H1 (cell line): ENCODE measurements around the gene MRPL33. TPM values are rescaled to one million over a fixed set of nuclear protein-coding genes. Genes with fewer than 3 reads are reported as not detected.

Source experiments
- CTCF ChIA-PET: fragments of 300-600 bp; sonication (Branson Sonifier 250); formaldehyde crosslinking; loops from one replicate; lab custom pipeline; 2021; ENCODE audit not compliant: partially characterized antibody; lab: Charles Lee
- POLR2A ChIA-PET: fragments of 300-600 bp; sonication (Branson Sonifier 250); formaldehyde crosslinking; loops from one replicate; lab custom pipeline; 2021; ENCODE audit warnings: inconsistent platforms; ENCODE audit not compliant: partially characterized antibody; lab: Charles Lee
- DNase-seq, 2 experiments: peaks; one replicate each; pipeline versions ENCODE4 v3.0.0 to v3.0.0-alpha.2; 2010 to 2022; ENCODE audit warnings: low spot score in 2 of 2, low read depth in 1 of 2, mixed read lengths in 1 of 2
- FAIRE-seq: peaks from 2 replicates; lab custom pipeline; 2011; peaks lifted over from hg19 to GRCh38; lab: Jason Lieb, UNC
- H2AFZ ChIP-seq: 2 replicates; pipeline ENCODE4 v1.8.1; 2012; ENCODE audit warnings: low read length, inconsistent platforms
- H2AK5ac ChIP-seq: 2 replicates; pipeline ENCODE4 v1.6.1; 2013; ENCODE audit warnings: low read depth, low read length
- H2BK120ac ChIP-seq: replicated peaks from 2 replicates; pipeline ENCODE3; 2013; ENCODE audit warnings: low read depth, low read length, inconsistent platforms
- H2BK12ac ChIP-seq: 2 replicates; pipeline ENCODE4 v1.6.1; 2013; ENCODE audit warnings: low read depth, low read length
- H2BK15ac ChIP-seq: 2 replicates; pipeline ENCODE4 v1.6.1; 2013; ENCODE audit warnings: low read length
- H2BK20ac ChIP-seq: 2 replicates; pipeline ENCODE4 v1.6.1; 2013; ENCODE audit warnings: low read length
- H2BK5ac ChIP-seq: 2 replicates; pipeline ENCODE4 v1.6.1; 2013; ENCODE audit warnings: low read depth, low read length
- H3K14ac ChIP-seq: 2 replicates; pipeline ENCODE4 v1.6.1; 2013; ENCODE audit warnings: inconsistent platforms; ENCODE audit not compliant: insufficient read length
- H3K18ac ChIP-seq: 2 replicates; pipeline ENCODE4 v1.6.1; 2013; ENCODE audit warnings: low read length; ENCODE audit errors: extremely low read depth
- H3K23ac ChIP-seq: 2 replicates; pipeline ENCODE4 v1.6.1; 2013; ENCODE audit warnings: inconsistent platforms; ENCODE audit not compliant: insufficient read length
- H3K23me2 ChIP-seq: 2 replicates; pipeline ENCODE4 v1.6.1; 2013; ENCODE audit warnings: low read depth, low read length
- H3K27ac ChIP-seq: 2 replicates; pipeline ENCODE4 v1.6.1; 2011; ENCODE audit warnings: low read depth, low read length, inconsistent platforms
- H3K27me3 ChIP-seq, 4 experiments: replicated peaks in 1 of 4; 1 replicate in 1 of 4; 2 replicates in 3 of 4; pipeline versions ENCODE4 v1.6.1 to v1.8.1; 2011 to 2013; ENCODE audit warnings: low read length in 3 of 4, mild to moderate bottlenecking in 3 of 4, inconsistent platforms in 2 of 4, mixed read lengths in 2 of 4, moderate library complexity in 1 of 4; ENCODE audit not compliant: control insufficient read depth in 3 of 4, insufficient read depth in 3 of 4; ENCODE audit errors: extremely low read depth in 1 of 4
- H3K36me3 ChIP-seq, 4 experiments: 2 replicates each; pipeline versions ENCODE4 v1.6.1 to v1.8.1; 2011 to 2013; ENCODE audit warnings: mild to moderate bottlenecking in 4 of 4, low read length in 3 of 4, moderate library complexity in 2 of 4, control low read depth in 1 of 4, inconsistent platforms in 1 of 4; ENCODE audit not compliant: insufficient read depth in 4 of 4, control insufficient read depth in 2 of 4
- H3K4ac ChIP-seq: replicated peaks from 2 replicates; pipeline ENCODE3; 2013; ENCODE audit warnings: low read length, low read depth, mixed read lengths, inconsistent platforms; ENCODE audit not compliant: insufficient read length
- H3K4me1 ChIP-seq, 4 experiments: replicated peaks in 1 of 4; 1 replicate in 1 of 4; 2 replicates in 3 of 4; pipeline versions ENCODE4 v1.6.1 to v1.8.1; 2011 to 2013; ENCODE audit warnings: low read length in 3 of 4, inconsistent platforms in 2 of 4, mixed read lengths in 1 of 4; ENCODE audit not compliant: insufficient read depth in 4 of 4, control insufficient read depth in 3 of 4
- H3K4me2 ChIP-seq, 2 experiments: 2 replicates each; pipeline versions ENCODE4 v1.6.1 to v1.8.1; 2011 to 2013; ENCODE audit warnings: low read depth in 2 of 2, low read length in 2 of 2, control low read depth in 1 of 2, inconsistent platforms in 1 of 2, mild to moderate bottlenecking in 1 of 2; ENCODE audit not compliant: insufficient read depth in 1 of 2
- H3K4me3 ChIP-seq, 4 experiments: fragments of 200-600, 300-600 bp in 1 of 4; sonication (generic), shearing (Covaris generic), sonication (Bioruptor Twin) in 1 of 4; 2 replicates each; pipeline versions ENCODE4 v1.5.1 to v1.8.1; 2011 to 2016; ENCODE audit warnings: low read length in 4 of 4, low read depth in 3 of 4, control low read depth in 2 of 4, inconsistent platforms in 2 of 4, mild to moderate bottlenecking in 2 of 4, mixed read lengths in 1 of 4, moderate library complexity in 1 of 4; ENCODE audit not compliant: insufficient read depth in 2 of 4; ENCODE audit errors: extremely low read depth in 1 of 4
- H3K56ac ChIP-seq: replicated peaks from 2 replicates; pipeline ENCODE3; 2013; ENCODE audit warnings: low read depth, mild to moderate bottlenecking, mixed read lengths, low read length, inconsistent platforms; ENCODE audit not compliant: insufficient read length
- H3K79me1 ChIP-seq: 2 replicates; pipeline ENCODE4 v1.6.1; 2013; ENCODE audit warnings: low read depth, low read length, control low read depth
- H3K79me2 ChIP-seq, 2 experiments: 2 replicates each; pipeline versions ENCODE4 v1.6.1 to v1.8.1; 2012 to 2013; ENCODE audit warnings: low read length in 2 of 2, mild to moderate bottlenecking in 2 of 2, inconsistent platforms in 1 of 2; ENCODE audit not compliant: insufficient read depth in 2 of 2, control insufficient read depth in 1 of 2
- H3K9ac ChIP-seq, 4 experiments: replicated peaks in 1 of 4; 1 replicate in 1 of 4; 2 replicates in 3 of 4; pipeline versions ENCODE4 v1.6.1 to v1.8.1; 2011 to 2013; ENCODE audit warnings: low read depth in 3 of 4, low read length in 3 of 4, control low read depth in 2 of 4, mild to moderate bottlenecking in 2 of 4, moderate library complexity in 2 of 4, inconsistent platforms in 1 of 4; ENCODE audit errors: extremely low read depth in 1 of 4
- H3K9me3 ChIP-seq, 2 experiments: 2 replicates each; pipeline versions ENCODE4 v1.6.1 to v1.8.1; 2012 to 2013; ENCODE audit warnings: mild to moderate bottlenecking in 2 of 2, moderate library complexity in 2 of 2, control low read depth in 1 of 2, inconsistent platforms in 1 of 2, low read depth in 1 of 2, low read length in 1 of 2, mixed read lengths in 1 of 2; ENCODE audit not compliant: insufficient read depth in 2 of 2
- H4K20me1 ChIP-seq, 2 experiments: replicated peaks in 1 of 2; 2 replicates each; pipeline versions ENCODE3 to v1.8.1; 2011 to 2013; ENCODE audit warnings: inconsistent platforms in 2 of 2, low read length in 2 of 2, mild to moderate bottlenecking in 1 of 2; ENCODE audit not compliant: insufficient read depth in 2 of 2, control insufficient read depth in 1 of 2
- H4K5ac ChIP-seq: 2 replicates; pipeline ENCODE4 v1.6.1; 2013; ENCODE audit warnings: low read length, low read depth, mixed read lengths, inconsistent platforms; ENCODE audit not compliant: insufficient read length
- H4K8ac ChIP-seq: 2 replicates; pipeline ENCODE4 v1.8.0; 2013; ENCODE audit warnings: mild to moderate bottlenecking, moderate library complexity, low read length, inconsistent platforms; ENCODE audit not compliant: insufficient read depth; ENCODE audit errors: extremely low read depth
- H4K91ac ChIP-seq: replicated peaks from 2 replicates; pipeline ENCODE3; 2013; ENCODE audit warnings: low read length, mixed read lengths, inconsistent platforms; ENCODE audit not compliant: insufficient read length
- NRF1 ChIP-seq: IDR thresholded peaks from 2 replicates; pipeline ENCODE4 v1.6.1; 2011; ENCODE audit warnings: mild to moderate bottlenecking, low read depth, low read length, improper control_type of control experiment
- RAD21 ChIP-seq, 2 experiments: IDR thresholded peaks in 1 of 2; conservative IDR thresholded peaks in 1 of 2; 2 replicates each; pipeline ENCODE4 v1.6.1; 2011; ENCODE audit warnings: low read depth in 2 of 2, low read length in 2 of 2, improper control_type of control experiment in 1 of 2, inconsistent platforms in 1 of 2, mild to moderate bottlenecking in 1 of 2, moderate library complexity in 1 of 2
- WGBS, 2 experiments: shearing (Covaris generic) in 1 of 2; methylation state at CpG; one replicate each; pipeline versions ENCODE4 v1.1.6 to v1.1.7; 2013 to 2015; ENCODE audit warnings: low lambda C conversion rate in 2 of 2, mixed read lengths in 2 of 2, inconsistent platforms in 1 of 2, low coverage in 1 of 2, missing lambda C conversion rate in 1 of 2; ENCODE audit not compliant: insufficient replicate concordance in 2 of 2, insufficient coverage in 1 of 2, insufficient read length in 1 of 2; ENCODE audit errors: extremely low coverage in 1 of 2, missing lambda C conversion rate in 1 of 2; 5-methylcytosine and 5-hydroxymethylcytosine counted together
- polyA plus RNA-seq, 7 experiments: library from polyadenylated mRNA; depleted of rRNA in 3 of 7; stranded (reverse) in 5 of 7; unstranded in 2 of 7; fragments of >200 nt in 5 of 7; fragments of 200-250 nt in 2 of 7; gene quantifications; 1 replicate in 5 of 7; 2 replicates in 1 of 7; 4 replicates in 1 of 7; pipeline versions ENCODE4 v1.2.1 to v1.2.3, GENCODE V29; 2011 to 2013; ENCODE audit warnings: missing spikeins in 2 of 7, mixed read lengths in 2 of 7
- total RNA-seq: library from RNA; stranded (reverse); fragmentation: NEBNext Ultra II Directional; extraction: Animal tissue kit (Norgen Biotek cat#: 25700); gene quantifications from 2 replicates; pipeline ENCODE4 v1.2.1, GENCODE V29; 2021

MRPL33 gene
- total and polyA plus RNA-seq, 2 of the 8 experiments (the other 6 are each of a cell fraction or from before 2014, with no cell fraction given): 24.3 to 62.9 TPM

- no peaks in the 10 kb centered on the region for H3K79me2 ChIP-seq
- CTCF ChIA-PET: interaction anchor here (1.2 kb wide), 1 partner anchor 18 kb away, joined by 3 read pairs; no protein-coding TSS in a partner anchor
- no peak overlapping the region for H2BK15ac ChIP-seq
- no peaks in the 10 kb centered on the region for H3K79me1 ChIP-seq
- H3K56ac ChIP-seq: no peak overlapping the region
- POLR2A ChIA-PET: no interaction called here
- no peak overlapping the region for H3K14ac ChIP-seq
- H4K91ac ChIP-seq: no peak overlapping the region
- H4K8ac ChIP-seq: no peak overlapping the region
- no peak for FAIRE-seq
- no peak overlapping the region for H2BK12ac ChIP-seq
- no peak overlapping the region for H3K18ac ChIP-seq
- H3K36me3 ChIP-seq: no peaks in the 10 kb centered on the region
- DNase-seq: no peak
- H3K27me3 ChIP-seq: no peaks in the 10 kb centered on the region
- H3K4me2 ChIP-seq: no peak overlapping the region
- no peak overlapping the region for H4K5ac ChIP-seq
- H3K23ac ChIP-seq: no peak overlapping the region
- no peak overlapping the region for H2BK20ac ChIP-seq
- TF ChIP-seq NRF1: no peak
- TF ChIP-seq RAD21 (IDR thresholded peaks at IDR 0.05 in 1 of 2, conservative IDR thresholded peaks at IDR 0.05 in 1 of 2; ENCODE audit: low read depth in 2 of 2, low read length in 2 of 2): peak in 1 of 2 experiments; percentile 10; a peak in 1 of 4 replicates
- H3K27ac ChIP-seq: no peak overlapping the region
- H3K4ac ChIP-seq: no peak overlapping the region
- H3K4me3 ChIP-seq: no peak overlapping the region
- no peak overlapping the region for H2AFZ ChIP-seq
- no peak overlapping the region for H2AK5ac ChIP-seq
- H3K4me1 ChIP-seq: no peaks in the 10 kb centered on the region; a peak in 1 of 7 replicates
- no peak overlapping the region for H3K9ac ChIP-seq
- H3K9me3 ChIP-seq: peaks cover 2 to 8% of the 10 kb centered on the region in 2 experiments; a peak in 1 of 4 replicates
- WGBS, 2 experiments: 81% methylated on average over 5 of the region's 5 CpGs; no CpG with 5 or more reads in 1 of the 2 experiments
- no peak overlapping the region for H2BK120ac ChIP-seq
- H2BK5ac ChIP-seq: no peak overlapping the region
- H4K20me1 ChIP-seq: no peaks in the 10 kb centered on the region
- H3K23me2 ChIP-seq: no peaks in the 10 kb centered on the region
Measured at GRCh38 chr2:27823569-27823968, 52.0 kb downstream of the MRPL33 start.
